NCI-H2107 (cell line): ENCODE measurements around the gene XCR1.

ENCODE experiments used
- DNase-seq: peaks from one replicate; lab custom pipeline; 2025; lab: John Stamatoyannopoulos, UW

The XCR1 gene

GRCh38 chr3:45984331-45985312 is 42.7 kb downstream of the XCR1 start:
- peak; percentile 57 for DNase-seq

DNA sequence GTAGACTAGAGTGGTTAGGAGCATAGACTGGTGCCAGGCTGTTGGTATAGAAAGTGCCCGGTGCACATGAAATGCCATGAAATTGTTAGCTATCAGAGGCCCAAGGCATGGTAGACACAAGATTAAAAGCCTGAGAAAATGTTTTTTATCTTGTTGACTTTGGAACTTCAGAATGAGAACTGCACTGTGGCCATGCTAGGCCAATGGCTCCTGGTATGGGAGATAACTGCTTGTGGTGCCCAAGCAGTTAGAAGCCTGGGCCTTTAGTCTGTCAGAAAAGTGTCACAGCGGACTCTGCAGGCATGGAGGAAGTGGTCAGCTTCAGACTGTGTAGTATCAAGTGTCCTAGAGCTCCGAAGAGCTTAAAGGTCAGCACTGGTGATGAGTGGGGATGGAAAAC is 43.5 kb downstream of the XCR1 start:
- no peak for DNase-seq

GRCh38 chr3:45981346-45982074 is 45.8 kb downstream of the XCR1 start:
- DNase-seq: no peak

GRCh38 chr3:45980819-45981218 is 46.5 kb downstream of the XCR1 start:
- DNase-seq: no peak

DNA sequence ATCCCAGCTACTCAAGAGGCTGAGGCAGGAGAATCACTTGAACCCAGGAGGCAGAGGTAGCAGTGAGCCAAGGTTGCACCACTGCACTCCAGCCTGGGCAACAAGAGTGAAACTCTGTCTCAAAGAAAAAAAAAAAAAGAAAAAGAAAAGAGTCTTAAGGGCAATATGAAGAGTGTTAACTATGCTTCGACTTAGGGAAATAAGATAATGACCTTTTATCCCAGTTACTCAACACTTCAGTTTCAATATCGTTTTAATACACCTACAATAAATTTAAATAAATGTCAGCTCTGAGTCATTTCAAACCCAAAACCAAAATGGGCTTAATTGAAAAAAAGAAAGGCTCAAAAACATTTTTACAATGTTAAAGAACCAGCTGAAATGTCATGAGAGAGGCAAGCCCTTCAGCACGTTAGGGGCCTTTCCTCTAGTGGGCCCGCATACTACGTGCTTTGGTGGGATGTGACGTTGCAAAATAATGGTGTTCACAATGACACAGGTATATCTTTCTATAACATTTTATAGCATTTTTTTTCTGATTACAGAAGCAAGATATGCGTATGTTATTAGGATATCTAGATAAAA is 47.0 kb downstream of the XCR1 start:
- DNase-seq: no peak

- no peak for DNase-seq
Measured at GRCh38 chr3:45979378-45979777, 47.9 kb downstream of the XCR1 start.

DNA sequence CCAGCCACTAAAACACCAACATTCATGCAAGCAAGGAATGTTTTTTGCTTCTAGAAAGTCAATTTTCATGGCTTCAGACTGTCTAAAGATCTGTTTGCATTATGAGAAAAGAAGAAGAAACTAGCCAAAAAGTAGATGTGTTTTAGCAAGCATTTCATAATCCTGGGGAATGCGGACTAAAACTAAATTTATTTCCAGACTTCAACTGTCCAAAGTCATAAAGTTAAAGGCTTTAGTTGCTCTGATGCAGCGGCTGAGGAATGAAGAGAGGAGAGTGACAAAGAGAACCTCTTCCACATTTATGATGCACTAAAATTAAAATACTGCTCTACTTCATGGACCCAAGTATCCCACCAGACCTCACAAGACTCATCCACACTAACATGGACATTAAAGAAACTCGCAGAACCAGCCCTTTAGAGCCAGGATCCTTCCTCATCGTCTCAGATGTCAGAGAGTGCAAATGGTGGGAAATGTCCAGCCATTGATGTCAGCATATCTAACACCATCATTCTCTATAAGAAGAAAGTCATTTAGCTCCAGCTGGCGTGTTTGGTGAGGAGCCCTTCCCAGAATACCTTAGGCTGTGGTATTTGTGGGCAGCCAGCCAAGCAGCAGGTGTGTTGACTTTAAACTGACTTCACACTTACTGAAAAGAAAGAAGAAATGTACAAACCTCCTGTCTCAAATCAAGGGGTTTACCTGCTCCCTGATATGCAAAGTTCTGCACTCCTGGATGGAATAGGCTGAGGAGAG is 49.1 kb downstream of the XCR1 start:
- peak; percentile 52 for DNase-seq

DNA sequence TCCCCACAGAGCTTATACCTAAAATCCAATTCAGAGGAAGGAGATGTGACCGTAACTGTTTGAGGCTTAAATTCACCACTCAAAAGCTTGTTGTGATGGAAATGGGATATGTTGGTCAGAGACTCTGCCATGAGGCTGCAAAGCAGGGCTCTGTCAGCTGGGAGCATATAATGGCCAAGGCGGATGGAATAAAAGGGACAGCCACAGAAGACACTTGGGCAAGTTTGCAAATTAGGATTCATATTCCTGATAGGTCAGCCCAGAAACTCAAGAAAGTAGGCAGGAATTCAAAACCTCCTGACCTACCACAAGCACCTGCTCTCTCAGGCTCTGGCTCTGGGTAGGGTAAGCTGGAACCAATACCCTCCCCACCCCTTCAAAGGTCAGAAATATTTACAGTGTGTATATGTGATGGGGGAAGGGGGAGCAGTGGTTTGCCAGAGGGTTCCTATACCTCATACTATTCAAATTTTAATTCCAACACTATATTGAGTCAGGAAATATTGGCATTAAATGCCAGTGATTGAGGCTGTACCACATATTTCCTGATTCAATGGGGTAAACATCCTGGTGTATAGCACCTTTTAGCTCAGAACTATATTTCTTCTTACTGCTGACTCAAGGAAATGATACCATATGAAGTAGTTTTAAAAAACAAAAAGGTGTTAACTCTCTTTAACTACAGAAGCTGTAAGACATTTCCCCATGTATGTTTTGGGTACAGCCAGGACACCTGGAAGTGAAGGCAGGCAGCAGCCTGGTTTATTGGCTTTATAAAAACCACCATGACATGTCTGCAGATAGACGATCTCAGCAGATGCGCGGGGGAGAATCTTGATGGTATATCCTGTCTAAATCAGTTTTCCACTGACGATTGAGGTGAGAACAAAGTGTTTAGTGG is 50.8 kb downstream of the XCR1 start:
- no peak for DNase-seq

- no peak for DNase-seq
Measured at GRCh38 chr3:45975686-45976085, 51.6 kb downstream of the XCR1 start.

GRCh38 chr3:45974686-45975085 is 52.6 kb downstream of the XCR1 start:
- DNase-seq: no peak

DNA sequence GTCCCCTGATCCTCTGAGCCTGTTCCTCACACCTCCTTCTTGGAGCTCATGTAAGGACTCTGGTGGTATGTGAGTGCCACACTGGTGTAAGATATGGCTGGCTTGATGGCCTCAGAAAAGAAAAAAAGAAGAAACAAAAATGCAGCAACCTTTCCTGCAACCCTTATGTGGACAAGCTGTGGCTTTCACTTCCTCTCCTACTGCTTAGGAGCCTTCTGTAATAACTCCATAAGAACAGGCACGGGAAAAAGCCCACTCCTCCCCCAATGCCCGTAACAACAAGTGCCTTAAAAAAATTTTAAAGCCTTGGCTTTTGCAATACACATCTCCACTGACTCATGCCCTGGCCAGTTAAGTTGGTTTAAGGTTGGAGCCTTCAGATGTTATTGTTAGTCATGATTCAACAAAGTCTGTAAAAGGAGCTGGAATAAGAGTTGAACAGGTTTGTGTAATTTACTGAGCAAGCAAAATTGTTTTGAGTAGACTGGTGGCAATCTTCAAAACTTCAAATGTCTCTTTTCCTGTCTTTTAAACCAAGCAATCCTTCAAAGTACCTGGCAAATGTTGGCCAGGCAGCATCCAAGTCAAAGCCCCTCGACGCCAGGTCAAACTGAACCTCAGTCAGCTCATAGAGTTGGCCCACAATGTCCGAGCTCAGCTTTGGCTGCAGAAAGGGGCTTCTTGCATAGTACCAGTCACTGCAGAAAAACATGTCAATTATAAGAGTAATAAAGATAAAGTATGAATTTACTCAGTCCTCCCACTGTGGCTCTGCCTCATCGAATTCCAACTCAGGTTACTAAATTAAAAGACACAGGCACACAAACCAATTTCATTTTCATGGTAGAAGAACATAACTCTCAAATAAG is 54.5 kb downstream of the XCR1 start:
- DNase-seq: no peak

GRCh38 chr3:45969953-45970352 is 57.3 kb downstream of the XCR1 start:
- DNase-seq: no peak

DNA sequence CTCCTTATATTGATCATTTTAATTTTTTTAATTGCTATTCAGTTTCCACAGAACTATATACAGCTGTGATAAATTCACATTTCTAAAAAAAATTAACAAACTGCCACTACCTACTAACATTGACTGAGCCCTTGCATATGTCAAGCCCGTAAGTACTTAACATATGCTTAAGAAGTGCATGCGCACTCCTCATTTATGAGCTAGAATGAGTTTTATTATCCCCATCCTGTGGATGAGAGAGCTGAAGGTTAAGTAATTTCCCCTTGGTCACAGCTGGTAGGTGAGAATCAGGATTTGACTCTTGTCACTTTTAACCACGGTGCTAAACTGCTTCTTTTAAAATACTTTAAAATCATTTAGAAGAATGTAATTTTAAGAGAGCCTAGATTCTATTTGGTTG is 58.2 kb downstream of the XCR1 start:
- DNase-seq: no peak

- DNase-seq: no peak
Measured at GRCh38 chr3:45968706-45969105, 58.6 kb downstream of the XCR1 start.

DNA sequence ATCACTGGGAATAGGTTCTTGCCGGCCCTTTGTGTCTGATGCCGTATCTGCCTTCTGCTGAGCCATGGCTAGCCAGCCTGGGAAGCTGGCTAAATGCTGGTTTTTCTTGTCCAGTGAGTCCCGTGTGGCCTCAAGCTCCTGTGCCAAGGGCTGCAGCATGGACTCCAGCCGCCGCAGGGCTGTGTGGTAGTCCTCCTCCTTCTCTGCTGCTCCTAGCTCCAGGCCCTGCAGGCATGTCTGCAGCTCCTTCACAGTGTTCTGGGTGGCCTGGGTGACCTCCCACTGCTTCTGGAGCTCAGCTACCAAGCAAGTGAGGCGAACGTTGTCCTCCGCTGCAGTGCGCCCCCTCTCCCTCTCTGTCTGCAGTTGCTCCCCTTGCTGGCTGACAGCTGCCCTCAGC is 59.1 kb downstream of the XCR1 start:
- DNase-seq: no peak

DNA sequence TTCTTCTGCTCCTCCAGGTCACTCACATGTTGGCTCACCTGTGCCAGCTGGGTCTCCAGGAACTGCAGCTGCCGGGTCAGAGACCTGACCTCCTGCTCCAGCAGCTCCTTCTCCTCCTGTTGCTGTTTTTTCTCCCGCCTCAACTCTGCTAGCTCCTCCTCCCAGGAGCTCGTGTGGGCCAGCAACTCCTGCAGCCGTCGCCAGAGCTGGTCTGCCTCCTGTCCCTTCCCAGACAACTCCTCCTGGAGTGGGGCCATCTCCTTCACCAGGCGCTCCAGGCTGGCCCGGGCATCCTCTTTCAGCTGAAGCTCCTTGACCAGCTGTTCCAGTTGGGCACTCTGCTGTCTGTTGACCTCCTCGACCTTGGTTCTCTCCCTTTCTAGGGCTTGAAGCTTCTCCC is 59.6 kb downstream of the XCR1 start:
- DNase-seq: no peak
